ENCODE data around the gene TRPM7.

DNA sequence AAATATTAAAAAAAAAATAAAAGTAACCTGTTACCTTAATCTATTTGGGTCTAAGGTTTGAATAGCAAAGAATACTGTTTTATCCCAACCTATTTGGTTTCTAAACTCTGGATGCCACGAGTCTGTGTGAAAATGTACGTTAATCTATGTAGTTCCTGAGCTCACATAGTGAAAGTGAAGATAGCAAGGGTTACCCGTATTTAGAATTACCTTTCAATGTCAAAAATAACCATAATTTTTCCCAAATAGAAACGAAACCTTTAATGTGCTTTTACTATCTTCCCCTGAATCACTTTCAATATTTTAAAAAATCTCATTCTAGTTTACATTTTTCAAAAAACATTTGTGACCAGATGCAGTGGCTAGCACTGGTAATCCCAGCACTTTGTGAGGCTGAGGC is 134.4 kb downstream of the TRPM7 start:
- TF ChIP-seq, protein P1, sequence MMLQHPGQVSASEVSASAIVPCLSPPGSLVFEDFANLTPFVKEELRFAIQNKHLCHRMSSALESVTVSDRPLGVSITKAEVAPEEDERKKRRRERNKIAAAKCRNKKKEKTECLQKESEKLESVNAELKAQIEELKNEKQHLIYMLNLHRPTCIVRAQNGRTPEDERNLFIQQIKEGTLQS (CRISPR knock-in tag; IDR thresholded peaks at IDR 0.05): no peak
- no peak for TF ChIP-seq ZNF564 (CRISPR knock-in tag; IDR thresholded peaks at IDR 0.05)
- no peak for TF ChIP-seq ZSCAN29 (CRISPR knock-in tag; conservative IDR thresholded peaks at IDR 0.05)
- TF ChIP-seq ZFP41 (CRISPR knock-in tag; IDR thresholded peaks at IDR 0.05; ENCODE audit: borderline replicate concordance): no peak
- no peak for TF ChIP-seq EHMT2 (IDR thresholded peaks at IDR 0.05; ENCODE audit: borderline replicate concordance, low read depth, low read length)
- TF ChIP-seq HOXA7 (CRISPR knock-in tag; IDR thresholded peaks at IDR 0.05): no peak
- TF ChIP-seq EZH2 (conservative IDR thresholded peaks at IDR 0.05; ENCODE audit: low read depth, low read length): no peak
- no peak for TF ChIP-seq TCF7L2 (IDR thresholded peaks at IDR 0.05; ENCODE audit: low read depth, low read length)
